Subcutaneous adipose tissue (tissue), 4 donors: ENCODE results near the gene SNTG2. TPM values are rescaled to one million over a fixed set of nuclear protein-coding genes. Genes with fewer than 3 reads are reported as not detected.

Source experiments
- total RNA-seq, 4 donors: library from RNA; depleted of rRNA; stranded (reverse); fragments of >200 nt; gene quantifications; one replicate each; pipeline ENCODE4 v1.1.0, GENCODE V29; 2016
- TF ChIP-seq, protein P1 (sequence below): fragments of 450-650 bp; IDR thresholded peaks from one replicate; pipeline ENCODE4 v1.5.1; 2016; ENCODE audit warnings: low read depth, mild to moderate bottlenecking, control low read depth, antibody characterized with exemption, moderate library complexity

Gene SNTG2
- total RNA-seq, 4 donors from 2014 or later, result 4.2 to 17.4 (median 11.3) TPM

DNA sequence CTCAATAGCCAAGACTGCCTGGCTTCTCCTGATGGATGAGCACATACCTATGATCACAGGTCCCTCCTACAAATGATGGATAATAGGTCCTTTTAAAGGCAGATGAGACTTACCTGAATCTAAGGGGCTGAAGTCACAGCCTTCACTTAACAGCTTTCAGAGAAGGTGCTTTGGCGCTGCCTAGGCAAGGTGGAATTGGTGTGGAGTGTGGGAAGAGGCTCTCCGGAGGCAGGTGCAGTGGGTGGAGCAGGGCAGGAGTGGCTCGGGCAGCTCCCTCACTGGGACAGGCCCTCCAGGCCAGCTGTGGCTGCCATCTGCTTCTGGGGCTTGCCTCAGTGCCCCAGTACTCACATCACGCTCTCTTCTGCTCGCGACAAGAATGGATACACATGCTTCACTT, 363.6 kb downstream of the SNTG2 start:
- TF ChIP-seq, protein P1, sequence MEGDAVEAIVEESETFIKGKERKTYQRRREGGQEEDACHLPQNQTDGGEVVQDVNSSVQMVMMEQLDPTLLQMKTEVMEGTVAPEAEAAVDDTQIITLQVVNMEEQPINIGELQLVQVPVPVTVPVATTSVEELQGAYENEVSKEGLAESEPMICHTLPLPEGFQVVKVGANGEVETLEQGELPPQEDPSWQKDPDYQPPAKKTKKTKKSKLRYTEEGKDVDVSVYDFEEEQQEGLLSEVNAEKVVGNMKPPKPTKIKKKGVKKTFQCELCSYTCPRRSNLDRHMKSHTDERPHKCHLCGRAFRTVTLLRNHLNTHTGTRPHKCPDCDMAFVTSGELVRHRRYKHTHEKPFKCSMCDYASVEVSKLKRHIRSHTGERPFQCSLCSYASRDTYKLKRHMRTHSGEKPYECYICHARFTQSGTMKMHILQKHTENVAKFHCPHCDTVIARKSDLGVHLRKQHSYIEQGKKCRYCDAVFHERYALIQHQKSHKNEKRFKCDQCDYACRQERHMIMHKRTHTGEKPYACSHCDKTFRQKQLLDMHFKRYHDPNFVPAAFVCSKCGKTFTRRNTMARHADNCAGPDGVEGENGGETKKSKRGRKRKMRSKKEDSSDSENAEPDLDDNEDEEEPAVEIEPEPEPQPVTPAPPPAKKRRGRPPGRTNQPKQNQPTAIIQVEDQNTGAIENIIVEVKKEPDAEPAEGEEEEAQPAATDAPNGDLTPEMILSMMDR, result no peak

DNA sequence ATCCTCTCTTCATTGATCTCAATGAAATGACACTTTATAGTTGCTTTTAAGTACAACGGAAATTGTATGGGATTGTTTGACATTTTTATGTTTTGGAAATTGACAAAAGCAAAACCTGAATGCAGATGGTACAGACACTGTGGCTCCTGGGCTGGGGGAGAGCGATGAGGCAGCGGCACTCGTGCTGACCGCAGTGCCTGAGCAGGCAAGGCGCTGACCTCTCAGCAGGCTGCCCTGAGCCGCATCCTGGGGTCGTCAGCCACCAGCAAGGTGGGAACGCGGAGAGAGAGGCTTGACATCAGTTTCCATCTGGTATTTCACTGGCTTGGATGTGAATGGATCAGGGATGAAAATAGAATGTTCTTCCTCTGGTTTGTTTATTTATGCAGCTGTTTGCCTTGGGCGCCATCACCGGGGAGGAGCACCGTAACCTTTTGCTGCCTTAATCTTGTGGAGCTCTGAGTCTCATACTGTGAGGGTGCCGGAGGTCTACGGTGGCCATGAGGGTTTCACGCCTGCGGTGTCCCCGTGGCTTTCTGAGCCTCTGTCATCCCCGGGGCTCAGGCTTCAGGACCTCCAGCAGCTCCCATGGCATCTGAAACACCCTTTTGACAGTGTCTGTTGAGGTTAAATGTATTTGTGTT, 367.8 kb downstream of the SNTG2 start:
- TF ChIP-seq, protein P1, result no peak

DNA sequence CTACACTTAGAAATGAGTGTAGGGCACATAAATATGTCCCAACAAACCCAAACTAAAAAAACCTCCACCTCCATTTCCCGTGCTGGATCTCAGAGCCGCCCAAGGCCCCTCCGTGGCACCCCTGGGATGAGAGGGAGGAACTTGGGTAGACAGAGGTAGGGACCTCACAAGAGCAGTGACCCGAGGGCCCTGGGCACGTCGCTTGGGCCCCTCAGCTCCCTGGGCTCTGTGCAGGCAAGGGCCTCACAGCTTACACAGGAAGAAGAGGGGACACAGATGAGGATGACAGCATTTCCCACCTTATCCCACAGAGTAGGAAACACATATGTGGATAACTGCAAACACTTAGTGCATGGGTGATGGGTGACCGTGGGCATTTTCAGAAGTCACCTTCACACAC, 368.7 kb downstream of the SNTG2 start:
- TF ChIP-seq, protein P1, result no peak

DNA sequence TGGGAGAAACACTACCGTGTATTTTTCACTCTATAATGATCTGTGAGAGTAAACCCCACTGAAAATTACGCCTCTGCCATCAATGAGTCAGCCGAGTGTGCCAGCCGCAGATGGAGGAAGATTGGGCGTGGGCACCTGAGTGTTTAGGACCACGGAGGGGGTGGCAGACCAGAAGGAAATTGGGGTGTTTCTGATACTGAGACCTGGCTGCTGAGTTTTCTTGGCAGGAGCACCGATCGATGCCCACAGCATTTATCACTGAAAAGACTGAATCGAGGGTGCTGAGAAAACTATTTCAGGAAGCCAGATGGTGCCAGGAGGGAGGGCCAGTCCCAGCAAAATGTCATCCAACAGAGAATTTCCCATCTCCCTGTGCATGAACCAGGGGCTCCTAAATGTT, 370.7 kb downstream of the SNTG2 start:
- TF ChIP-seq, protein P1, result no peak

DNA sequence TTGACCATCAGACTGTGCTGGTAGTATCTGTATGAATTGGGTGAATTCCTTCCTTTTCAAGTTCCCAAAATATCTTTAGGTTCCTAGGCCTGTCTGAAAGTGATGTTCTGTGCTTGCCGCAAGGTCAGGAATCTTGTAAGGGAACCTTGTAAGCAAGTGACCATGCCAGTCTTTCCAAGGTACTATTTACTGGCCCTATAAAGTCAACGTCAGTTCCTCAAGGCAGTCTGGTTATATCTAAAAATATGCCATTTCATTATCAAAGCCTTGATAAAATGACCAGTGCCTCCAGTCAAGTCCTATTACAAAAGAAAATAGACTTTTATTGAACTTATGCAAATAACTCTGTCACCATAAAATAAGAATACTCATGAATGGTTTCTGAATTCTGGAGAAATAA, 374.2 kb downstream of the SNTG2 start:
- TF ChIP-seq, protein P1, result no peak

DNA sequence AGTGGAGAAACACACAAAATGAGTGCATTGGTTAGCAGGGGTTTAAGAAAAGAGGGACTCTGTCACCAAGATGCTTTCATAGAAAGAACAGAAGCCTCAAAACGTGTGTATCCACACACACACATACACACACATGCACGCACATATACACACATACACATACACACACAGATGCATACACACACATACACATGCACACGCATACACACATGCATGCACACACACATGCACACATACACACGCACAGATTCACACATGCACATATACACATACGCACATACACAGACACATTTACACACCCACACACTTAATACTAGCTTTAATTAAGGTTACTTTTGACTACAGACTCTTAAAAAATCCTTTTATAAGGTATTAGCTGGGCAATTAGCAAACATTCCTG, 378.0 kb downstream of the SNTG2 start:
- TF ChIP-seq, protein P1, result no peak

DNA sequence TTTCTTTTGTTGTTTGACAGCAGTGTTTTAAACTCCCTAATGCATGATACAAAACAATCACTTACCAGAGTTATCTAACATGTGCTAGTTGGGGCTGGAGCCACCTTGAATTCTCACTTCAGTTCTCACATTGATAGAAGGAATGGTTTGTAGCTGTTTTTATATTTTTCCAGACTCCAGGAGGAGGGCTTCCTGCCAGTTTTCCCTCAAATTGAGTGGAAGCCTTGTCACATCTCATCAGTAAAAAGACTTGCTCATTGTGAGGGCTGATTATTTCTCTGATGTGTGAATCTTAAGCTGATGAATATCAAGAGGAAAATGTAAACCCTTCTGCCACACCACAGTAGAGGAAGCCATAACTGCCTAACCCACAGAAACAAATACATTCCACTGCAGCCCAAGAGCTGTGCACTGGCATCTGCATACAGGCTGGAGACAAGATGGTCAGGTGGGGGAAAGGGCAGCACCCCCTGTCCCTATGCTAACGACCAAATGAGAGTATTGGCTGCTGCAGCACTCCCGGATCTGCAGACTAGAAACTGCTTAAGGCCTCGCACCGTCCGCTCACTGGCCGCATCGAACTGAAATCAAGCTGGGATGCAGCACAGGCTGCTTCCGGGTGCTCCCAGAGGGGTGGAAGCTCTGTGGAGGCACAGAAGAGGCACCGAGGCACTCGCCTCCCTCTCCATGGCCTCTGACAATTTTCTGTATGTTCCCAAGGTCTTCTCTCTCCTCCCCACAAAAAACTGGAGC, 388.9 kb downstream of the SNTG2 start:
- TF ChIP-seq, protein P1, result no peak
